GM04503 (cell line): Measurements from ENCODE around the gene ATP5F1C.
A peak's percentile ranks its signal among the peaks of the same experiment; 100 is the strongest.
"Not testable (repeated sequence)": the region's sequence is repeated elsewhere in the genome, so short reads cannot be mapped to it uniquely, and the experiment has no call there.

Source experiments
- DNase-seq: peaks from one replicate; pipeline ENCODE4 v3.0.0-alpha.2; 2012; ENCODE audit warnings: low read depth

The ATP5F1C gene

GRCh38 chr10:7787857-7788638, at the start of gene ATP5F1C, which contains the start of gene KIN:
Gene ATP5F1C (plus strand): TSS chr10:7788177. CDS start chr10:7788208, 31 bp downstream.
Gene KIN (minus strand): TSS chr10:7787993. CDS start chr10:7787933, 60 bp downstream.
- DNase-seq: peak; percentile 71

GRCh38 chr10:7738536-7739407, 49.2 kb upstream of the ATP5F1C start:
- DNase-seq: no peak

DNA sequence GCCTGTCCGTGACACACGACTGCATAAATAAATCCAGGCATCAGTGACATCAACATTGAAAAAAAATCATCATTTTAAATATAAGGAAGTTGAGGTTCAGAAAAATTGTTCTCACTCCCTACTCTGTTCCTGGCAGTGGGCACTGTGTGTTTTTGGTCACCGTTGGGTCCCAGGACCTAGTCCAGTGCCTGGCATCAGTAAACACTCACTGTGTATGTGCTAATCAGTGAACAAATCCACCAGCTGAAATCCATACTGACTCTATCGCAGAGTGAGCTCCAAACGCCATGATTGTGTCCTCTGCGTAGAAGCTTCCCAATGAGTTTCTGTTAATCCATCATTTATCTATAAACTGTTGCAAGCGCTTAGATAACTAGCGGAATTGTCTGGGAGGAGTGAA, 43.7 kb upstream of the ATP5F1C start:
- DNase-seq: no peak

DNA sequence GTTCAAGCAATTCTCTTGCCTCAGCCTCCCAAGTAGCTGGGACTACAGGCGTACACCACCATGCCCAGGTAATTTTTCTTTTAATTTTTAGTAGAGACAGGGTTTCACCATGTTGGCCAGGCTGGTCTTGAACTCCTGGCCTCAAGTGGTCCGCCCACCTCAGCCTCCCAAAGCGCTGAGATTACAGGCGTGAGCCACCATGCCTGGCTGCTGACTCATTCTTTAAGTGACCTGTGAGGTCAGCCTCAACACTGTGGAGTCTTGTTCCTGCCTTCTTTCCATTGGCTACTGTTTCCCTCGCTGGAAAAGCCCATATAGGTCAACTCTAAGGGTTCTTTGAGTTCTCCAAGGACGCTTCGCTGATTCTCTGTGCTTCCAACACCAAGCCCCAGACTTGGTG, 39.3 kb upstream of the ATP5F1C start:
- not testable (repeated sequence) for DNase-seq

DNA sequence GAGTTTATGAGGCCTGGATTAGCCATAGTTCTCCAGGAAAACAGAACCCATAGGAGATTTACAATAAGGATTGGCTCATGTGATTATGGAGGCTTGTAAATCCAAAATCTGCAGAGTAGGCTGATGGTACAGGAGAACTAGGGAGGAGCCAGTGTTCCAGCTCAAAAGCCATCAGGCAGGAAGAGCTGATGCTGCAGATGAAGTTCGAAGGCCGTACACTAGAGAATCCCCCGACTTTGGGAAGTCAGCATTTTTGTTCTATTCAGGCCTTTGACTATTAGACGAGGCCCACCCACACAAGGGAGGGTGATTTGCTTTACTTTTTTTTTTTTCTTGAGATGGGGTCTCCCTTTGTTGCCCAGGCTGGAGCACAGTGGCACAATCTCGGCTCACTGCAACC, 37.8 kb upstream of the ATP5F1C start:
- DNase-seq: no peak

GRCh38 chr10:7752251-7752650, 35.7 kb upstream of the ATP5F1C start:
- no peak for DNase-seq

DNA sequence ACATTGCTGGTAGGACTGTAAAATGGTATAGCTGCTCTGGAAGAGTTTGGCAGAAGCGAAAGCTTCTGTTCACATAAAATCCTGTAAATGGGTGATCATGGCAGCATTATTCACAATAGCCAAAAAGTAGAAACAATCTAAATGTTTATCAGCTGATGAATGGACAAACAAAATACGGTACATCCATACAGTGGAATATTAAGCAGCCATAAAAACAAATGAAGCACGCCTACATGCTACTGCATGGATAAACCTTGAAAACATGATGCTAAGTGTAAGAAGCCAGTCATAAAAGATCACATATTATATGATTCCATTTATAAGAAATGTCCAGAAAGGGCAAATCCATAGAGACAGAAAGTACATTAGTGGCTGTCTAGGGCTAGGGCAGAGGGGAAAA, 32.9 kb upstream of the ATP5F1C start:
- DNase-seq: no peak

GRCh38 chr10:7756360-7756992, 31.5 kb upstream of the ATP5F1C start:
- no peak for DNase-seq

GRCh38 chr10:7763929-7764328, 24.0 kb upstream of the ATP5F1C start:
- DNase-seq: no peak

DNA sequence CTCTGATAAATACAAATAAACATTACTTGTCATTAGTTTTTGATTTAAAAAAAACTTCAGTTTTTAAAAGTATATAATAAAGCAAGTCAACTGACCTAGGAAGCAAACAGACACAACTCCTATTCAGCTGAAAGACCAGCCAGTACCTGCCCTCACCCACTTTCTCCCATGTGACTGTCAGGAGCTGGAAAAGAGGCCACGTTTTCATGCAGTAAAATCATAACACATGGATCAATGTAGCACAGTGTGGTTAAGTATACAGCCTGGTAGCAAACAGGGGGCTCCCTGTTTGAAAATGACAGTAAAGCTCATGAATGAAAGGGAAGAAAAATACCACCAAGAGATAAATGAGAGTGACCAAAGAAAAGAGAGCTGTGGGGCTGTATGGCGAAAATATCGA, 21.7 kb upstream of the ATP5F1C start:
- DNase-seq: no peak

DNA sequence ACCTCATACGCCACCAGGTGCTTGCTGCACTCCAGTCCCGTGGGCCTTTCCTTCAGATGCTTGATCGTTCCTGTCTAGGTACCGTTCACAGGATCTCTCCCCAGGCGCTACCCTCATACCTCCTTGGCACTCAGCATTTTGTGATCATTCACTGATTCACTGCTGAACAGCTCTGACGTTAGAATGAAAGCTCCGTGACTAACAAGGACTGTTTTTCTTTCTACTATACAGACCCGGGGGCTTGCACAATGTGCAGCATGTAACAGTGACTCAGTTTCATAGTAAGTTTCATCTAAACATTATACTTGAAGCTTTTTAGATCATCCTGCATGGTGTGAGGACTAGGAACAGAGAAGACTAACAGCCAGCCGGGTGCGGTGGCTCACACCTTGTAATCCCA, 20.8 kb upstream of the ATP5F1C start:
- DNase-seq: no peak

DNA sequence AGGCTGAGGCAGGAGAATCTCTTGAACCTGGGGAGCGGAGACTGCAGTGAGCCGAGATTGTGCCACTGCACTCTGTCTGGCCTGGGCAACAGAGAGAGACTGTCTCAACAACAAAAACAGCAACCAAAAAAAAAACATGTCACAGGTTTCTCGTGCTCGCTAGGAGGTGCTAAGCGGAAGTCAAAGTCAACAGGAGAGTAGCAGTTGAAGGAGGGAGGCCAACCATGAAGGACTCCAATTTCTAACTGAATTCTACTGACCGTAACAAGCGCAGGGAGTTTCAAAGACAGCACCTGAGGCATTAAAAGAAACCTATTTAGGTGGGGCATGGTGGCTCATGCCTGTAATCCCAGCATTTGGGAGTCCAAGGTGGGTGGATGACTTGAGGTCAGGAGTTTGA, 19.6 kb upstream of the ATP5F1C start:
- DNase-seq: no peak

DNA sequence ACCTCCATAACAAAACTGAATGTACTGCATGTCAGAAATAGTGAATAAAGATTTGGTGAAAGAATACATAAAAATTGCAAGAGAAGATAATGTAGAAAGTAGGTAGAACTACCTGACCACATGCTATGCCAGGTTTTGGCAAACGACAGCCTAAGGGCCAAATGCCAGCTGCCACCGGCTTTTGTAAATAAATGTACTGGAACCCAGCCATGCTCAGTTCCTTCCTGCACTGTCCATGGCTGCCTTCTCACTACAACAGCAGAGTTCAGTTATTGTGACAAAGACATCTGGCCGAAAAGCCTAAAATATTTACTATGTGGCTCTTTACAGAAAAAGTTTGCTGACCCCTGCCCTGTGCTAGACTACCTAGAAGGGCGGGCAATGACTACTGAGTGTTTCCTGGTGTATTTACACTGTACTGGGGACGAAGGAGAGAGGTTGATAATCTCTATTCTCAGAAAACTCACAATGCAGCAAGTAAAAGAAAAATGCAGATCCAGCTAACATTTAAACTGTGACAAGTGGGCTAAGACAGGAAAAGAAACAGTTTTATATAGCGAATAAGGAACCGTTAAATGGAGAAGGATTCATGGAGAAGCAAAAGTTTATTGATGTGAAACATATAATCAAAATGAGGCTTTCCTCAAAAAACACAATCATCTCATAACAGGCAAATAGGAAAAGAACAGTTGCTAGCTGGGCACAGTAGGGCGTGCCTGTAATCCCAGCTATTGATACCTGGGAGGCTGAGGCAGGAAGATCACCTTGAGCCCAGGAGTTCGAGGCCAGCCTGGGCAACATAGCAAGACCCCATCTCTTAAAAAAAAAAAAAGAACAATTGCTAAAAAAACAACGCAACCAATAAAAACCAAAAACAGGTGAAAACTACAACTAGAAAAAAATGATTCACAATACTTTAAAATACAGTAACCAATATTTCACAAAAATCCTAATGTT, 13.9 kb upstream of the ATP5F1C start:
- DNase-seq: no peak

- no peak for DNase-seq
Observed at GRCh38 chr10:7776777-7777176, 11.2 kb upstream of the ATP5F1C start.

GRCh38 chr10:7782194-7782593, 5.8 kb upstream of the ATP5F1C start:
- DNase-seq: not testable (repeated sequence)

DNA sequence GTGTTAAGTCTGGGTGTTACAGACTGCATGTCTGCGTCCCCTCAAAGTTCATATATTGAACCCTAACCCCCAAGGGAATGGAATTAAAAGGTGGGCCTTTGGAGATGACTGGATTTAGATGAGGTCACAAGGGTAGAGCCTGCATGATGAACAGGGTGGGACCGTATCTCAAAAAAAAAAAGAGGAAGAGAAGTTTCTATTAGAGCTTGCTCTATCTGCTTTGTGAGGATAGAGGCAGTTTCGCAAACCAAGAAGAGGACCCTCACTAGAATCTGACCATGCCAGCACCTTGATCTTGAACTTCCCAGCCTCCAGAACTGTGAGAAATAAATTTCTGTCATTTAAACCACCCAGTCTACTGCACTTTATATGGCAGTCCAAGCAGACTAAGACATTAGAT, 1.5 kb upstream of the ATP5F1C start:
- no peak for DNase-seq

DNA sequence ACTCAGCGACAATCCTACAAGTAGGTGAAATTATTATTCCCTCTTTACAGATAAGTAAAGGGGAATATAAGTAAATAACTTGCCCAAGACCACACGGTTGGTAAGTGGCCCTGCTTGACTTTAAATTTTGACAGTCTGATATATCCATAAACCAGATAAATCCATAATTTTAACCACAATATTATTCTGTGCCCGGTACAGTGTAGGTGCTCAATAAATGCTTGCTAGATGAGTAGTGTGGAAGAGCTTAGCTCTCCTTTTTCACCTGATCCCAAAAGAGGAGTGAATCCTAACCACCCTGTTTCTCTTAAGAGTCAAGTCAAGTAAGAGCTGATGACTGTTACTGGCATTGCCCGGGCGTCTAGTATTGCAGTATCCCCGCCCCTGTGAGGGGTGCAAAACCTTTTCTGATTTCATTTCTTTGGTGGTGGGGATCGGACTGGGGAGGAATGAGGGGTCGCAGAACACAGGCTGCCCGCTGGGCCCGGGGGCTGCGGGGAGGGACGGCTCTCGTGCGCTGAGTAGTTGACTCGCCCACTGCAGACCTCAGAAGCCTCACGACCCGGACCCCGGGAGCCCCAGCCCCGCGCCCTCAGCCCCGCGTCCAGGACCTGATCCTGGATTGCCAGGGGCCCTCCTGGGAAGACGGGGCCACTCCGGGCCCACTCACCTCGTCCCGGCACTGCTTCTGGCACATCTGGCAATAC, 674 bp upstream of the ATP5F1C start:
- DNase-seq: no peak

DNA sequence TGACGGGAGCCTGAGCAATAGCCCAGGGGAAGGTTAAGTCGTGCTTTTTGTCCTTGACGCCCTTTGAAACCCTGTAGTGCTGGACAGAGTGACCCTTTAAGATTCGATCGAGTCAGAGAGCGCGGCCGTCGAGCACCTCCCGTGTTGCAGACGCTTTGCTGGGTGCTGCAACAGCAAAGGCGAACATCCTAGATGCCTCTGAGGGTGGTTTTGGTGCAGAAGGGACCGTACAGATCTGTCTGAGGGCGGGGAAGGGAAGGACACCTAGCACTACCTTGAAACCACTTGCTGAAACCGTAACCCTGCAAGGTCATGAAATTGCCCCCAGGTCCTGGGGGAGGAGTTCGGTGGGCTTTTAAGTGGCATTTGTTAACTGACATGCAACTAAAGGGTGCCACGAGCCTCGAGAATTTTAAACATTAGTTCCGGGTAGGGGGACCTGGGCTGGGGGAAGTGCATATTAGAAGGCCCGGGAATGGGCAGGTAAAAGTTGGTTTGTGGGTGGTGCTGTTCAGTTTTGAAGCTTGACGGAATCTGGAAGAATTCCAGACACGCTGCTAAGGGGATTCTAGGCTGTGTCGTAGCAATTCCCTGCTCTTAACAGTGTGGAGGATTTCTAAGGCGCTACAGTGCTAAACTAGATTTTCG, 786 bp downstream of the ATP5F1C start:
- DNase-seq: peak; percentile 4

DNA sequence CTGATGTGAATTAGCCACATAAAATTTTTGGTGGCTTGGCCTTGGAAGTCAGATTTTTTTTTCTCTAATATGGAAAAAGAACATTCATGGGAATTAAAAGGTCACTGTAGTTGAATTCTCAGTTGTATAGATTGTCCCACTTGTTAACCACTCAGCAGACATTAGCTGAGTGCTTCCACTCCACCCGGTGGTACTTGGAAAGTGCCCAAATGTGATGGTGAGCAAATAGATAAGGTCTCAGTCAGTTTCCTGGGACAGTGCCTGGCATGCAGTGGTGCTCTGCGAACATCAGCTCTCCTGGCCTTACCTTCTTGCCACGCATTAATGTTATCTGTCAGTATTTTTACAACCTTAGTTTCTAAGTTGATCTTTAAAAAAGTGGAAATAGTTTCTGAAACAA, 1.4 kb downstream of the ATP5F1C start:
- DNase-seq: no peak

GRCh38 chr10:7792541-7792940, 4.6 kb downstream of the ATP5F1C start:
- no peak for DNase-seq
